PFSK-1 (cell line): ENCODE measurements around the gene MFAP4.

Experiments
- FOXP2 ChIP-seq: optimal IDR thresholded peaks from 2 replicates; pipeline ENCODE3; 2011; ENCODE audit warnings: borderline replicate concordance, control low read depth, inconsistent platforms; ENCODE audit not compliant: insufficient read depth; ENCODE audit errors: extremely low read length, extremely low read depth
- POLR2AphosphoS5 ChIP-seq: IDR thresholded peaks from 2 replicates; pipeline ENCODE4 v1.6.1; 2012; ENCODE audit warnings: low read depth, mild to moderate bottlenecking, control low read depth, low read length, moderate library complexity
- REST ChIP-seq, 2 experiments: IDR thresholded peaks; 2 replicates each; pipeline versions ENCODE4 v1.6.1 to v1.8.0; 2011 to 2012; ENCODE audit warnings: low read depth in 2 of 2, low read length in 2 of 2, control low read depth in 1 of 2, inconsistent platforms in 1 of 2, mild to moderate bottlenecking in 1 of 2, moderate library complexity in 1 of 2; ENCODE audit not compliant: insufficient read depth in 1 of 2
- SIN3A ChIP-seq: IDR thresholded peaks from 2 replicates; pipeline ENCODE4 v1.6.1; 2012; ENCODE audit warnings: mild to moderate bottlenecking, low read length, moderate library complexity, borderline replicate concordance; ENCODE audit not compliant: insufficient read depth
- TAF1 ChIP-seq: IDR thresholded peaks from 2 replicates; pipeline ENCODE4 v1.6.1; 2012; ENCODE audit warnings: low read length, control low read depth, borderline replicate concordance; ENCODE audit not compliant: insufficient read depth

The MFAP4 gene

GRCh38 chr17:19376811-19377210, 10.2 kb downstream of the MFAP4 start:
- TF ChIP-seq FOXP2 = no peak
- no peak for TF ChIP-seq SIN3A
- no peak for TF ChIP-seq TAF1
- no peak for TF ChIP-seq REST (IDR thresholded peaks at IDR 0.05; ENCODE audit: insufficient read depth in 1 of 2, low read depth in 2 of 2, low read length in 2 of 2)
- no peak for TF ChIP-seq POLR2AphosphoS5

GRCh38 chr17:19375732-19376131, 11.3 kb downstream of the MFAP4 start:
- TF ChIP-seq FOXP2 (no peak), SIN3A (no peak), REST (IDR thresholded peaks at IDR 0.05; ENCODE audit: insufficient read depth in 1 of 2, low read depth in 2 of 2, low read length in 2 of 2) (no peak), POLR2AphosphoS5 (no peak), TAF1 (no peak)

- no peak for TF ChIP-seq TAF1
- TF ChIP-seq POLR2AphosphoS5 = no peak
These were observed 12.9 kb downstream of the MFAP4 start for GRCh38 chr17:19374136-19374535.

GRCh38 chr17:19372866-19373504, 14.0 kb downstream of the MFAP4 start:
- no peak for TF ChIP-seq POLR2AphosphoS5
- TF ChIP-seq SIN3A = no peak
- no peak for TF ChIP-seq TAF1
- no peak for TF ChIP-seq FOXP2
- no peak for TF ChIP-seq REST (IDR thresholded peaks at IDR 0.05; ENCODE audit: insufficient read depth in 1 of 2, low read depth in 2 of 2, low read length in 2 of 2)

- no peak for TF ChIP-seq FOXP2
- TF ChIP-seq SIN3A = no peak
- TF ChIP-seq TAF1 = no peak
These were observed 14.6 kb downstream of the MFAP4 start for GRCh38 chr17:19372439-19372838.

- TF ChIP-seq SIN3A (no peak), FOXP2 (no peak), TAF1 (no peak), REST (IDR thresholded peaks at IDR 0.05; ENCODE audit: insufficient read depth in 1 of 2, low read depth in 2 of 2, low read length in 2 of 2) (no peak), POLR2AphosphoS5 (no peak)
These were observed 15.0 kb downstream of the MFAP4 start for GRCh38 chr17:19372011-19372370.
